HepG2 (cell line): ENCODE measurements around the gene KLHDC8B. TPM values are rescaled to one million over a fixed set of nuclear protein-coding genes. Genes with fewer than 3 reads are reported as not detected.

Experiments used
- RFX5 ChIP-seq: IDR thresholded peaks from 2 replicates; pipeline ENCODE4 v1.6.1; 2011; ENCODE audit warnings: low read depth, low read length, improper control_type of control experiment
- TOE1 ChIP-seq: sonication (generic); formaldehyde crosslinking; IDR thresholded peaks from 2 replicates; pipeline ENCODE4 v1.4.0; 2020; ENCODE audit warnings: mild to moderate bottlenecking, missing genetic modification reagents
- ZIK1 ChIP-seq: sonication (generic); formaldehyde crosslinking; IDR thresholded peaks from 2 replicates; pipeline ENCODE4 v1.5.0; 2020; ENCODE audit warnings: mild to moderate bottlenecking, low read depth, missing genetic modification reagents, borderline replicate concordance
- ZMAT3 ChIP-seq: sonication (generic); formaldehyde crosslinking; conservative IDR thresholded peaks from 2 replicates; pipeline ENCODE4 v1.7.0; 2021; ENCODE audit warnings: missing genetic modification reagents
- polyA plus RNA-seq, 8 experiments: library from polyadenylated mRNA; depleted of rRNA in 3 of 8; stranded (reverse) in 7 of 8; unstranded in 1 of 8; fragments of >200 nt; fragmentation: Illumina TruSeq in 4 of 8; extraction: Trizol in 4 of 8; gene quantifications; 2 replicates each; pipeline versions ENCODE4 v1.2.1 to v1.2.3, GENCODE V29; 2011 to 2016; ENCODE audit warnings: low read depth in 4 of 8, missing spikeins in 1 of 8, mixed read lengths in 1 of 8; ENCODE audit not compliant: insufficient read depth in 1 of 8
- total RNA-seq, 5 experiments: library from RNA; depleted of rRNA; stranded (reverse); fragments of >200 nt; fragmentation: Illumina TruSeq; extraction: Trizol; gene quantifications; 2 replicates each; pipeline ENCODE4 v1.2.3, GENCODE V29; 2016; ENCODE audit warnings: low read depth in 1 of 5

Gene KLHDC8B
- total and polyA plus RNA-seq, 2 of the 13 experiments (the other 11 are each of a cell fraction or from before 2014, with no cell fraction given): 17.2 to 17.8 TPM

- TF ChIP-seq RFX5: no peak
- no peak for TF ChIP-seq ZMAT3 (CRISPR knock-in tag)
- no peak for TF ChIP-seq ZIK1 (CRISPR knock-in tag)
- no peak for TF ChIP-seq TOE1 (CRISPR knock-in tag)
Measured at GRCh38 chr3:49222002-49222401, 50.6 kb downstream of the KLHDC8B start (continued).

Other genes with a start within 250 kb of the KLHDC8B start
- gene P4HTM, start 181.4 kb upstream of the KLHDC8B start, total RNA-seq (2016; rRNA removed; fragmentation: Illumina TruSeq; extraction: Trizol): not detected in 2 replicates
- 0.01 TPM in 1 of 2 replicates, not detected in the other for gene P4HTM, start 181.4 kb upstream of the KLHDC8B start, polyA plus RNA-seq (2011; rRNA removed)
- 71.2 and 73.4 TPM in 2 replicates for gene WDR6, start 164.2 kb upstream of the KLHDC8B start, total RNA-seq (2016; rRNA removed; fragmentation: Illumina TruSeq; extraction: Trizol)
- 139 and 187 TPM in 2 replicates for gene WDR6, start 164.2 kb upstream of the KLHDC8B start, polyA plus RNA-seq (2011; rRNA removed)
- 18.3 and 19.9 TPM in 2 replicates for gene DALRD3, start 153.0 kb upstream of the KLHDC8B start, total RNA-seq (2016; rRNA removed; fragmentation: Illumina TruSeq; extraction: Trizol)
- gene DALRD3, start 153.0 kb upstream of the KLHDC8B start, polyA plus RNA-seq (2011; rRNA removed): 31.7 and 36.5 TPM in 2 replicates
- 50.0 and 51.9 TPM in 2 replicates for gene NDUFAF3, start 149.5 kb upstream of the KLHDC8B start, total RNA-seq (2016; rRNA removed; fragmentation: Illumina TruSeq; extraction: Trizol)
- 39.0 and 42.0 TPM in 2 replicates for gene NDUFAF3, start 149.5 kb upstream of the KLHDC8B start, polyA plus RNA-seq (2011; rRNA removed)
- gene IMPDH2, start 142.2 kb upstream of the KLHDC8B start, total RNA-seq (2016; rRNA removed; fragmentation: Illumina TruSeq; extraction: Trizol): 260 and 344 TPM in 2 replicates
- 248 and 252 TPM in 2 replicates for gene IMPDH2, start 142.2 kb upstream of the KLHDC8B start, polyA plus RNA-seq (2011; rRNA removed)
- gene QRICH1, start 77.5 kb upstream of the KLHDC8B start, total RNA-seq (2016; rRNA removed; fragmentation: Illumina TruSeq; extraction: Trizol): 35.5 and 52.6 TPM in 2 replicates
- 97.3 and 102 TPM in 2 replicates for gene QRICH1, start 77.5 kb upstream of the KLHDC8B start, polyA plus RNA-seq (2011; rRNA removed)
- gene QARS1, start 66.8 kb upstream of the KLHDC8B start, total RNA-seq (2016; rRNA removed; fragmentation: Illumina TruSeq; extraction: Trizol): 307 and 408 TPM in 2 replicates
- gene QARS1, start 66.8 kb upstream of the KLHDC8B start, polyA plus RNA-seq (2011; rRNA removed): 327 and 419 TPM in 2 replicates
- 31.7 and 33.8 TPM in 2 replicates for gene USP19, start 50.8 kb upstream of the KLHDC8B start, total RNA-seq (2016; rRNA removed; fragmentation: Illumina TruSeq; extraction: Trizol)
- gene USP19, start 50.8 kb upstream of the KLHDC8B start, polyA plus RNA-seq (2011; rRNA removed): 28.3 and 36.6 TPM in 2 replicates
- gene LAMB2, start 38.5 kb upstream of the KLHDC8B start, total RNA-seq (2016; rRNA removed; fragmentation: Illumina TruSeq; extraction: Trizol): 67.9 and 208 TPM in 2 replicates
- 443 and 619 TPM in 2 replicates for gene LAMB2, start 38.5 kb upstream of the KLHDC8B start, polyA plus RNA-seq (2011; rRNA removed)
- 13.3 and 14.3 TPM in 2 replicates for gene CCDC71, start 5.3 kb upstream of the KLHDC8B start, total RNA-seq (2016; rRNA removed; fragmentation: Illumina TruSeq; extraction: Trizol)
- 9.7 and 14.9 TPM in 2 replicates for gene CCDC71, start 5.3 kb upstream of the KLHDC8B start, polyA plus RNA-seq (2011; rRNA removed)
- gene C3orf62, start 105.6 kb downstream of the KLHDC8B start, total RNA-seq (2016; rRNA removed; fragmentation: Illumina TruSeq; extraction: Trizol): 1.2 and 1.6 TPM in 2 replicates
- 3.9 and 4.3 TPM in 2 replicates for gene C3orf62, start 105.6 kb downstream of the KLHDC8B start, polyA plus RNA-seq (2011; rRNA removed)
- 9.2 and 12.1 TPM in 2 replicates for gene USP4, start 168.5 kb downstream of the KLHDC8B start, total RNA-seq (2016; rRNA removed; fragmentation: Illumina TruSeq; extraction: Trizol)
- 18.7 and 20.8 TPM in 2 replicates for gene USP4, start 168.5 kb downstream of the KLHDC8B start, polyA plus RNA-seq (2011; rRNA removed)
- 149 and 169 TPM in 2 replicates for gene GPX1, start 186.8 kb downstream of the KLHDC8B start, total RNA-seq (2016; rRNA removed; fragmentation: Illumina TruSeq; extraction: Trizol)
- gene GPX1, start 186.8 kb downstream of the KLHDC8B start, polyA plus RNA-seq (2011; rRNA removed): 167 and 168 TPM in 2 replicates
- gene RHOA, start 240.4 kb downstream of the KLHDC8B start, total RNA-seq (2016; rRNA removed; fragmentation: Illumina TruSeq; extraction: Trizol): 177 and 258 TPM in 2 replicates
- gene RHOA, start 240.4 kb downstream of the KLHDC8B start, polyA plus RNA-seq (2011; rRNA removed): 117 and 131 TPM in 2 replicates
- gene TCTA, start 240.8 kb downstream of the KLHDC8B start, total RNA-seq (2016; rRNA removed; fragmentation: Illumina TruSeq; extraction: Trizol): 6.7 and 8.3 TPM in 2 replicates
- 13.2 and 14.0 TPM in 2 replicates for gene TCTA, start 240.8 kb downstream of the KLHDC8B start, polyA plus RNA-seq (2011; rRNA removed)